GM19328 (cell line): ENCODE measurements around the gene PRKD1.
"Not testable (repeated sequence)": the region's sequence is repeated elsewhere in the genome, so short reads cannot be mapped to it uniquely, and the experiment has no call there.

ENCODE experiments used
- ATAC-seq: cut with Tn5 transposase; IDR thresholded peaks from one replicate; pipeline ENCODE4 v1.9.1; 2021; ENCODE audit warnings: mild to moderate bottlenecking, moderate library complexity; ENCODE audit not compliant: unreplicated experiment

The PRKD1 gene

DNA sequence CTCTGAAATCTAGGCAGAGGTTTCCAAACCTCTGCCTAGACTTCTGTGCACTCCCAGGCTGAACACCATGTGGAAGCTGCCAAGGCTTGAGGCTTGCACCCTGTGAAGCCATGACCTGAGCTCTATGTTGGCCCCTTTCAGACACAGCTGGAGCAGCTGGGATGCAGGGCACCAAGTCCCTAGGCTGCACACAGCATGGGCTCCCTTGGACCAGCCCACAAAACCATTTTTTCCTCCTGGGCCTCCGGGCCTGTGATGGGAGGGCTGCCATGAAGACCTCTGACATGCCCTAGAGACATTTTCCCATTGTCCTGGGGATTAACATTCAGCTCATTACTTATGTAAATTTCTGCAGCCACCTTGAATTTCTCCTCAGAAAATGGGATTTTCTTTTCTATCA, 88.0 kb downstream of the PRKD1 start:
- not testable (repeated sequence) for ATAC-seq

DNA sequence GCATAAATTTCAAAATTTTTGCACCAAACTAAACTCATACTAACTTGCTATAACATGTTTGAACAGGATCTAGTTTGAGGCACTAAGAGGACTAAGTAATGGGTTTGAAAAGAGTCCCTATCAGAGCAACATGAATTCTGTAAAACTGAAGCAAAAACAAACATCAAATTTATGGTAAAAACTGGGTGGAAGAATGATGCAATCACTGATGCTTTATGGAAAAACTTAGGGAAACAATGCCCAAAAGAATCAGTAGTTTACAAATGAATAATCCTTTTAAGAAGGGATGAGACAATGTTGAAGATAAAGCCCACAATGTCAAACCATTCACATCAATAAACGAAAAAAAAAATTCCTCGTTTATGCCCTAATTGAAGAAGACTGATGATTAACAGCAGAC, 88.9 kb downstream of the PRKD1 start:
- no peak for ATAC-seq

- no peak for ATAC-seq
These were observed 91.3 kb downstream of the PRKD1 start for GRCh38 chr14:29836395-29836794.

DNA sequence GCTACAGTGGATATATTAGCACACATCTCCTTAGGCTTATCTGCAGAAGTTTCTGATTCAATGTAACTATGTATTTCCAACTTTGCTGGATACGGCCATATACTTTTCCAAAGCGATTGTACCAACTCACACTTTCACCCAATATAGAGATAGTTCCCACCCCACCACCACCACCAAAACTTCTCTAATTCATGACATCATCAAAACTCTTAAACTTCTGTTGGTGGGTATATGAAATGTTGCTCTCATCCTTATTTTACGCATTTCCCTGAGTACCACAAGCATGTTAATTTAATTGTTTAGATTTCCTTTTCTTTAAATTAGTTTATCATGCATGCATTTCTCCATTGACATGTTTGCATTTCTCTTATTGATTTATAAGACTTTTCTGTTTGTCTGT, 95.6 kb downstream of the PRKD1 start:
- ATAC-seq: no peak

GRCh38 chr14:29829851-29830250, 97.8 kb downstream of the PRKD1 start:
- no peak for ATAC-seq

DNA sequence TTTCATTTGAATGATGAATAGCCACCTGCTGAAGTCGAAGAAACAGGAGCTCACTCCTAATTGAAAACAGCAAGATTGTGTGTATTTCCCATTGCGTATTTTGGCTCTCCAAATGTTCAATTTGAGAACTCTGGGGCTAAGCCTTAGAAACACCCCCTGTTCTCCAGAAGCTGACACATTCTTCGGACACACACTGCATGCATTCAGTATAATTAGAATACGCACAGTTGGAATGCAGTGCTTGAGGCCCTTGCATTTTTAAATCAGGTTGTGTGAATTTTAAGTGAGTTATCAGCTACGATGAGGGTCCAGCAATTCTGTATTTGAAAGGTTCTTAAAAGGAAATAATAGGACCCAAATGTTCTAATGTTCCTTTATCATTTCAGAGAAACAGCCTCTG, 103.8 kb downstream of the PRKD1 start:
- ATAC-seq: no peak

GRCh38 chr14:29822430-29822709, 105.3 kb downstream of the PRKD1 start:
- no peak for ATAC-seq

DNA sequence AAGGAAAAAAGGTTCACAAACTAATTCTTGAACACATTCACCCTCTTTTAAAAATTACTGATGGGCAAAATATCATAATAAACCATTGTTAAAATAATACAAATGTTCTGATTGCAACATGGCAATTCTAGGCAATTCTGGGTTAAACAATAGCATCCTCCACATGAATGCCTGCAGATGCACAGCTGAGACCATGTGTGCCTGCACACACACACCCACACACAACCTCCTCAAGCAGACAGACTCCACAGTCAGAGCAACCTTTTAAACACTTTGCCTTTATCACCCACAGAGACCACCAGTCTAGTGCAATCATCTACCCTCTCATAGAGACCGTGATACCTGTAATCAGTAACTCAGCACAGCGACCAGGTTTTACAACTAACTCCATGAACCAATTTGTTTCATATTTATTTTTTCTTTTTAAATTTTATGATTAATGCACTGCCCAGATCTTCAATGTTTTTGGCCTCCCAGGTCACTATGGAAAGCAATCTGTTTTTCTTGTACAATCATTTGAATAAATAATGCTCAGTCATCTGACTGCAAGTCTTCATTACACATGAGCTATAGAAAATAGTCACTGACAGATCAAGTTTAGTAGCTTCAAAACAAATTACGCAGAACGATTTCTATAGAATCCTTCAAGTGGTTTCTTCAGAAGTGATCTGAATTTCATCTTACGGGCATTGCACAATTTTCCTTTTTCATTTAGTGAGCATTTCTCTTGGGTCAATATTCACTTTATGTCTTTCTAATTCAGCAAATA, 105.8 kb downstream of the PRKD1 start:
- ATAC-seq: no peak

GRCh38 chr14:29821242-29821641, 106.4 kb downstream of the PRKD1 start:
- ATAC-seq: no peak

DNA sequence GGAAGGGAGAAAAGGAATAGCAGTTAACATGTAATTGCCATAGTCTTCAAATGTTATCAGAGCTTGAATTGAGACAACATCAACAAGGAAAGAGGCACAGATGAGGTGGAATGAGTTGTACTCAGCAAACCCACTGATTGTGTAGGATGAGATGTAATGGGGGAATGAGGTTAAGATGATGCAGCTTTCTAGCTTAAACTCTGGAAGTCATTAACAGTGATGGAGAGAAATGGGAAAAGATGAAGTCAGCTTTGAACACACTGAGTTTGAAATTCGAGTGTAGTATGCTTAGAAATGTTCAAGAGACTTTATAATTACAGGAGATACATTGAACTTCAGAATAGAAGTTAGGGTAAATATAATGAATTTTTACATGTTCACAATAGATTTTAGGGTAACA, 106.9 kb downstream of the PRKD1 start:
- ATAC-seq: no peak

DNA sequence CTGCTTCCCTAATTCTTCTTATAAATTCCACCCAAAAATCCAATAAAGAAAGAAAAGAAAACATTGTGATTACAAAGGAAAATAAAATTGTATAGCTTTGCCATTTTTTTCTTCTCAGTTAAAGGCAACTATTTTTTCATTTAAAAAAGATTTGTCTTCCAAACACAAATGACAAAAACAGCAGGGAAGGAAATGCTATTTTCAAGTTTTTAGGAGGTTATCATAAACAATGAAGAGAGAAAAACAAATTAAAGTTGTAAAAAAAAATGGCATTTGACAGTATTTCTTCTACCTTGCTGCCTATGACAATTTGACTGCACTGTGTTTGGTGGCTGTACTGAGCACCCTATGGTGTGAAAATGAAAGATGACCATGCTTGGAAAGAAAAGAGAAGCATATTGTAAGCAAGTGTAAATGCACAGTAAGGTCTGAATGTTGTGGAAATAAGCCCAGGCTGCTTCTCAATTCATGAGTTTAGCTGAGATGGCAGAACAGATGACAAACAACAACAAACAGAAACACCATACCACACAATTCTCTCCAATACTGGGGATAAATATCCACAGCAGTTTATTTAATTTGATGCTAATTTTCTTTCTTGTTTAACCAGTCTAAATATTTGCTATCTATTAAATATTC, 109.8 kb downstream of the PRKD1 start:
- no peak for ATAC-seq

DNA sequence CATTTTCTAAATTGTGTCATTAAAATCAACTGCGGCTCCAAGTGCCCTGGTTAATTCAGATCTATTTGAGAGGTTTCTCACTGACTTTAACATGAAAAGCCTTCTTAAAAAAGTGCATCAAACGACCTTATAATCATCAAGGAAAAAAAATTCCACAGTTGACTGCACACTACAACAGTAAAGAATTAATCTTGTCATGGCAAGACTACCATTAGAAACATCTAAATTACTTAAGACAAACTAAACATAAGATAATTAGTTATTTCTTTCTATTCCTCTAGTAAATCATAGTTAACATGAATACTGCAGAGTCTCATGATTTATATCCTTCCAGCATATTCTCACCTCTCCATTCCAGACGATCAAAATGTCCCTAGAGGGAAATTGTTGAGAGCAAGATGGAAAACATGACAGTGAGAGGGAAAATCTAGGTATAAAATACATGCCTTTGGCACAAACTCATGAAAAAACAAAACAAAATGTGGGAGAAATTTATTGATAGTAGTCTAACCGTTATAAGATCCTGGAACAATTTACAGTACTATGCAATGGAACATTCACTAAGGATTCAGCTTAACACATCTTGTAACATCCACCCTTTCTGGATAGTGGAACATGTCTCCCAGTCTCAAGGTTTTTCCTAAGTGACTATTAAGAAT, 112.5 kb downstream of the PRKD1 start:
- no peak for ATAC-seq

- ATAC-seq: no peak
These were observed 113.3 kb downstream of the PRKD1 start for GRCh38 chr14:29814156-29815015.

DNA sequence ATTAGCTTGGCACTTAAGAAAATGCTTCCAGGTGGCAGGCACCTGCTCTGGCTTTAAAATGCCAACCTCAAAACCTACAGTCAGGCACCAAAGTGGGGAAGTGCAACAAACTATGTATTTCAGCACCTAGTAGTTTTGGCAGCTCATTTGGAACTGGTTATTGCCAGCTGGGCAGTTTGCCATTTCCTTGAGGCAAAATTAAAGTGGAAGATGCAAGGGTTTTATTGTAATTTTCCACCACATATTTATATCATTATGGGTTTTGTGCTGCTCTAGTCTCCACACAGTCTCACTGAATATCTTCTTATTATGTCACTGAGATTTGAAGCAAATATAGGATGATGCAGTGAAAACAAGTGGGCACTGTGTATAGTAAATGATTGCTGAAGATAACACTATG, 117.0 kb downstream of the PRKD1 start:
- ATAC-seq: no peak

DNA sequence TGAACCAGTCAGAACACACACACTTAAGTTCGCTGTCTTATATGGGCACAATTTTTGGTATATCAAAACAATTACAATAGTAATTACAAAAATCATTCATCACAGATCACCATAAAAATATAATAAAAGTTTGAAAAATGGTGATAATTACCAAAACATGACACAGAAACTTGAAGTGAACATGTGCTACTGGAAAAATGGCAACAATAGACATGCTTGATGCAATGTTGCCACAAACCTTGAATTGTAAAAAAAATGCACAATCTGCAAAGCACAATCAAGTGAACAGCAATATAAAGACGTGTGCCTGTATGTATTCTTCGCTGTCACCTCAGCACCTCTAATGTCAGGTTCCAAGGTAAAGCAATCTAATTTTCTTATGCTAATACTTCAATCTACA, 117.6 kb downstream of the PRKD1 start:
- ATAC-seq: no peak

GRCh38 chr14:29806124-29806517, 121.5 kb downstream of the PRKD1 start:
- no peak for ATAC-seq

GRCh38 chr14:29805415-29806123, 122.1 kb downstream of the PRKD1 start:
- ATAC-seq: no peak

DNA sequence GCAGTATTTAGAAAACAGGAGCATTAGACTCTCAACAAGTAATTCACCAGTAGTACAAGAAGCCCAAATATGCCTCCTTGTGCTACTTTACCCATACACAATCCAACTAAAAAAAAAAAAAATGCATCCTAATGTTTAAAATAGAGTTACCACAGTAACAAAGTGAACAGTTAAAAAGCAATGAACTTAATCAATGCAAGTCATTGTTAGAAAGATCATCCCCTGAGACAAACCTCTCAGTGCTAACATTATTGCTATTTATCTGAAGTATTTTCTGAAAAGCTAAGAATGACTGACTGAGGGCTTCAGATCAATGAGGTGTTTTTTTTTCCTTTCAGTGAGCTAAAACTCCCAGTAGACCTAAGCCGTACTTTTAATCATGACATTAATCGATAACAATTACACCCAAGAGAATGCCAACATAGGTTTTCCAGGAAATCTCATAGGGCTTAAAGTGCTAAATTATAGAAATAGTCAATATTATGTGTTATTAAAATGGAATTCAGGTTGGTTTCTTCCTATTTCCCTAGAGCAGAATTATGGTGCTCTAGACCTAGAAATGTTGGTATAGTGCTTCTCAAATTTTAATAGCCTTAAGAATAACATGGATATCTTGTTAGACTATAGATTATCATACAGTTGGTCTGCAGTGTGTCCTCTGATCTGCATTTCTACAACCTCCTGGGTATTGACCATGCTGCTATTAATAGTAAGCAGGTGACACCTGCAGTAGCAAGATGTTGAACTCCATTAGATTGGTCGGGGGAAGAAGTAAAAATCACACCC, 123.0 kb downstream of the PRKD1 start:
- ATAC-seq: no peak

- ATAC-seq: no peak
These were observed 124.6 kb downstream of the PRKD1 start for GRCh38 chr14:29803045-29803444.

GRCh38 chr14:29802211-29802610, 125.4 kb downstream of the PRKD1 start:
- no peak for ATAC-seq
